Loucy (cell line): ENCODE data around the gene HDLBP.

Experiments used
- H2AFZ ChIP-seq: fragments of 200-600 bp; sonication (generic); 2 replicates; pipeline ENCODE4 v1.6.0; 2016; ENCODE audit warnings: antibody characterized with exemption, mild to moderate bottlenecking, low read length, moderate library complexity
- H3F3A ChIP-seq: fragments of 200-600 bp; 2 replicates; pipeline ENCODE4 v1.6.0; 2016; ENCODE audit warnings: antibody characterized with exemption, low read depth, mild to moderate bottlenecking
- H3K27me3 ChIP-seq: fragments of 200-600 bp; sonication (generic); 2 replicates; pipeline ENCODE4 v1.6.1; 2014; ENCODE audit warnings: low read length, mild to moderate bottlenecking; ENCODE audit not compliant: insufficient read depth, poor library complexity, severe bottlenecking
- H3K36me3 ChIP-seq: fragments of 200-600 bp; sonication (generic); 2 replicates; pipeline ENCODE4 v1.6.1; 2016; ENCODE audit warnings: low read length; ENCODE audit not compliant: insufficient read depth
- H3K4me1 ChIP-seq: fragments of 200-600 bp; sonication (generic); 2 replicates; pipeline ENCODE4 v1.5.1; 2014; ENCODE audit warnings: low read length, mild to moderate bottlenecking; ENCODE audit not compliant: insufficient read depth, poor library complexity, severe bottlenecking
- H3K4me2 ChIP-seq: fragments of 200-600 bp; sonication (generic); 2 replicates; pipeline ENCODE4 v1.6.0; 2014; ENCODE audit warnings: antibody characterized with exemption, low read length, low read depth, mild to moderate bottlenecking; ENCODE audit not compliant: poor library complexity, severe bottlenecking
- H3K4me3 ChIP-seq: fragments of 200-600 bp; sonication (generic); 2 replicates; pipeline ENCODE4 v1.5.1; 2014; ENCODE audit warnings: low read length, mild to moderate bottlenecking, mixed read lengths; ENCODE audit not compliant: poor library complexity, severe bottlenecking
- H3K79me2 ChIP-seq: fragments of 200-600 bp; sonication (generic); 2 replicates; pipeline ENCODE4 v1.6.1; 2014; ENCODE audit warnings: low read length; ENCODE audit not compliant: insufficient read depth
- H3K9ac ChIP-seq: fragments of 200-600 bp; sonication (generic); 2 replicates; pipeline ENCODE4 v1.6.0; 2014; ENCODE audit warnings: mild to moderate bottlenecking, low read depth, low read length, moderate library complexity; ENCODE audit not compliant: poor library complexity, severe bottlenecking
- H3K9me2 ChIP-seq: fragments of 200-600 bp; sonication (generic); replicated peaks from 2 replicates; pipeline ENCODE4 v1.6.1; 2016; ENCODE audit warnings: low read depth, low read length, mixed read lengths
- H3K9me3 ChIP-seq: fragments of 200-600 bp; sonication (generic); 2 replicates; pipeline ENCODE4 v1.6.1; 2014; ENCODE audit warnings: mild to moderate bottlenecking, antibody characterized with exemption, low read length, low read depth; ENCODE audit not compliant: insufficient read depth
- H4K20me1 ChIP-seq: fragments of 200-600 bp; sonication (generic); 2 replicates; pipeline ENCODE4 v1.6.0; 2014; ENCODE audit warnings: antibody characterized with exemption, low read length, mild to moderate bottlenecking; ENCODE audit not compliant: insufficient read depth, poor library complexity, severe bottlenecking
- EZH2phosphoT487 ChIP-seq: fragments of 200-600 bp; IDR thresholded peaks from 2 replicates; pipeline ENCODE4 v1.6.1; 2018; ENCODE audit warnings: antibody characterized with exemption, mild to moderate bottlenecking, moderate library complexity, borderline replicate concordance
- TF ChIP-seq, protein P1 (sequence below): fragments of 200-600 bp; sonication (generic); conservative IDR thresholded peaks from 2 replicates; pipeline ENCODE4 v1.5.1; 2014; ENCODE audit warnings: mild to moderate bottlenecking, antibody characterized with exemption, low read length

Gene HDLBP

DNA sequence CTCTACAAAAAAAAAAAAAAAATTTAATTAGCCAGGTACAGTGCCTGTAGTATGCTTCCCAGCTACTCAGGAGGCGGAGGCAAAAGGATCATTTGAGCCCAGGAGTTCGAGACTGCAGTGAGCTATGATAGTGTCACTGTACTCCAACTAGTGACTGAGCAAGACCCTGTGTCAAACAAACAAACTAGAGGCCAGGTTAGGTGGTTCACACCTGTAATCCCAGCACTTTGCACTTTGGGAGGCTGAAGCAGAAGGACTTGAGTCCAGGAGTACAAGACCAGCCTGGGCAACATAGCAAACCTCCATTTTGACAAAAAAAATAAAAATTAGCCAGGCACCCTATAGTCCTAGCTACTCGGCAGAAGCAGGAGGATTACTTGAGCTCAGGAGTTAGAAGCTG is 13.4 kb downstream of the HDLBP start:
- Histone ChIP-seq H3K9me2 (no peaks in the 10 kb centered on the region), H3K4me1 (peaks cover 63% of the 10 kb centered on the region), H3K9me3 (no peaks in the 10 kb centered on the region), H3K27me3 (no peaks in the 10 kb centered on the region), H2AFZ (no peak overlapping the region), H3K9ac (peak overlapping the region; percentile 28), H3F3A (peaks cover 4% of the 10 kb centered on the region; the same call in 1 of the 2 replicates), H3K4me3 (no peak overlapping the region), H3K36me3 (peaks cover 6% of the 10 kb centered on the region; the same call in 1 of the 2 replicates), H3K4me2 (no peak overlapping the region), H3K79me2 (peaks cover 84% of the 10 kb centered on the region), H4K20me1 (peaks cover 16% of the 10 kb centered on the region)
- TF ChIP-seq, protein P1, sequence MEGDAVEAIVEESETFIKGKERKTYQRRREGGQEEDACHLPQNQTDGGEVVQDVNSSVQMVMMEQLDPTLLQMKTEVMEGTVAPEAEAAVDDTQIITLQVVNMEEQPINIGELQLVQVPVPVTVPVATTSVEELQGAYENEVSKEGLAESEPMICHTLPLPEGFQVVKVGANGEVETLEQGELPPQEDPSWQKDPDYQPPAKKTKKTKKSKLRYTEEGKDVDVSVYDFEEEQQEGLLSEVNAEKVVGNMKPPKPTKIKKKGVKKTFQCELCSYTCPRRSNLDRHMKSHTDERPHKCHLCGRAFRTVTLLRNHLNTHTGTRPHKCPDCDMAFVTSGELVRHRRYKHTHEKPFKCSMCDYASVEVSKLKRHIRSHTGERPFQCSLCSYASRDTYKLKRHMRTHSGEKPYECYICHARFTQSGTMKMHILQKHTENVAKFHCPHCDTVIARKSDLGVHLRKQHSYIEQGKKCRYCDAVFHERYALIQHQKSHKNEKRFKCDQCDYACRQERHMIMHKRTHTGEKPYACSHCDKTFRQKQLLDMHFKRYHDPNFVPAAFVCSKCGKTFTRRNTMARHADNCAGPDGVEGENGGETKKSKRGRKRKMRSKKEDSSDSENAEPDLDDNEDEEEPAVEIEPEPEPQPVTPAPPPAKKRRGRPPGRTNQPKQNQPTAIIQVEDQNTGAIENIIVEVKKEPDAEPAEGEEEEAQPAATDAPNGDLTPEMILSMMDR: no peak
- no peak for TF ChIP-seq EZH2phosphoT487

DNA sequence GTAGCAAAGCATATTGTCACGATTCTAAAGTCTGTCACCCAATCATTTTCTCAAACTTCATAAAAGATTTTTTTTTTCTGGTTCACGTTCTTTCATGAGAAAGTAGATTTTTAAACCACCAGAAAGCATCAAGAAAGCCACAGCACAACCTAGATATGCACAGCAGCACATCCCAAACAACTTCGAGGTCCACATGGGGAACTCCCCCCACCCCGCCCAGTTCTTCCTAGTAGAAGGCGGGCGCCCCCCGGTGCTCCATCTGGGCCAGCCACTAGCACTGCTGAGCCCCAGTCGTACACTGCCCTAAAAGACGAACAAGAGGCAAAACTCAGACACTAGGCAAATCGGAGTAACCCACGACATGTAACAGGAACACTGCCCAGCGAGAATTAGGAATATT is 15.5 kb downstream of the HDLBP start:
- H3K9me2 ChIP-seq: no peaks in the 10 kb centered on the region
- no peak overlapping the region for H2AFZ ChIP-seq
- peaks cover 85% of the 10 kb centered on the region for H3K79me2 ChIP-seq
- no peak overlapping the region for H3K9ac ChIP-seq
- no peak for TF ChIP-seq EZH2phosphoT487
- TF ChIP-seq, protein P1: peak; percentile 33
- H3F3A ChIP-seq: peaks cover 4% of the 10 kb centered on the region; the same call in 1 of the 2 replicates
- H3K27me3 ChIP-seq: no peaks in the 10 kb centered on the region
- H3K9me3 ChIP-seq: no peaks in the 10 kb centered on the region
- no peak overlapping the region for H3K4me3 ChIP-seq
- H3K4me2 ChIP-seq: peak overlapping the region; percentile 8
- peaks cover 13% of the 10 kb centered on the region for H4K20me1 ChIP-seq
- peaks cover 51% of the 10 kb centered on the region for H3K4me1 ChIP-seq
- H3K36me3 ChIP-seq: peaks cover 10% of the 10 kb centered on the region; the same call in 1 of the 2 replicates

DNA sequence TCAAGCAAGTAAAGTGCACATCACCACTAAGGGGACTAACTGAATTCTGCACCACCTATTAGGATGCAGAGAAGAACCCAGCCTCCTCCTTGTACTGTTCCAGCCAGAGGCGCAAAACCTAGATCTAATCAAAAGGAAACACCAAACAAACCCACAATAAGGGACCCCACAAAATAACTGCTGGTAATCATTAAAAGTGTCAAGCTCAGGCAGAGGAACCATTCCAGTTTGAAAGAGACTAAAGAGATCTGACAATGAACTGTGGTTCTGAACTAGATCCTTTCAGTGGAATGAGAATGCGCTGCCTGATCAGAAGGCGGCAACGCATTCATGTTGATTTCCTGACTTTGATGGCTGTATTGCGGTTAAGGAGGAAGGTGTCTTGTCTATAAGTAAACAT is 16.8 kb downstream of the HDLBP start:
- Histone ChIP-seq H3K4me3 (peak overlapping the region; percentile 62), H3K79me2 (peaks cover 82% of the 10 kb centered on the region), H3K4me2 (peak overlapping the region; percentile 78), H3K9ac (peak overlapping the region; percentile 10), H3K9me2 (no peaks in the 10 kb centered on the region), H3F3A (peaks cover 4% of the 10 kb centered on the region; the same call in 1 of the 2 replicates), H3K36me3 (peaks cover 10% of the 10 kb centered on the region; the same call in 1 of the 2 replicates), H3K4me1 (peaks cover 43% of the 10 kb centered on the region), H4K20me1 (peaks cover 8% of the 10 kb centered on the region), H3K27me3 (no peaks in the 10 kb centered on the region), H2AFZ (no peak overlapping the region), H3K9me3 (no peaks in the 10 kb centered on the region)
- TF ChIP-seq, protein P1: no peak
- no peak for TF ChIP-seq EZH2phosphoT487
